Ascending aorta (tissue), 2 donors: Measurements from ENCODE around the gene FNDC11. TPM values are rescaled to one million over a fixed set of nuclear protein-coding genes. Genes with fewer than 3 reads are reported as not detected.

Source experiments
- DNase-seq, 2 donors: peaks; one replicate each; pipeline ENCODE4 v3.0.0-alpha.2; 2019; ENCODE audit warnings: low spot score in 2 of 2
- H3K27ac ChIP-seq, 2 donors: fragments of 200-600 bp; sonication (generic); one replicate each; pipeline ENCODE4 v1.5.1; 2016 to 2017; ENCODE audit warnings: mild to moderate bottlenecking in 1 of 2
- H3K27me3 ChIP-seq: fragments of 200-600 bp; sonication (generic); one replicate; pipeline ENCODE4 v1.5.1; 2017
- H3K36me3 ChIP-seq, 2 donors: fragments of 200-600 bp; sonication (generic); one replicate each; pipeline ENCODE4 v1.5.1; 2016
- H3K4me1 ChIP-seq, 2 donors: fragments of 200-600 bp; sonication (generic); one replicate each; pipeline ENCODE4 v1.5.1; 2016 to 2017; ENCODE audit warnings: mild to moderate bottlenecking in 1 of 2
- H3K4me3 ChIP-seq, 2 donors: fragments of 200-600 bp; sonication (generic); one replicate each; pipeline ENCODE4 v1.5.1; 2016 to 2017; ENCODE audit warnings: mild to moderate bottlenecking in 1 of 2
- H3K9me3 ChIP-seq, 2 donors: fragments of 200-600 bp; sonication (generic); one replicate each; pipeline ENCODE4 v1.5.1; 2016
- CTCF ChIP-seq, 3 experiments: fragments of 200-600 bp in 2 of 3; fragments of 450-650 bp in 1 of 3; sonication (generic) in 2 of 3; IDR thresholded peaks; one replicate each; pipeline ENCODE4 v1.5.1; 2016 to 2019; ENCODE audit warnings: antibody characterized with exemption in 3 of 3, mild to moderate bottlenecking in 1 of 3, moderate library complexity in 1 of 3
- intact Hi-C: fragments of 100-400 bp; cut with DNase I; formaldehyde crosslinking; loops from one replicate; pipeline ENCODE4 v1.15.1; 2023
- total RNA-seq: library from RNA; depleted of rRNA; stranded (reverse); fragments of >200 nt; gene quantifications from one replicate; pipeline ENCODE4 v1.1.0, GENCODE V29; 2016

FNDC11 gene
- total RNA-seq, 1 donor from 2014 or later = not detected

GRCh38 chr20:63574156-63574828 lies 20.3 kb downstream of the FNDC11 start, which contains the start of gene HELZ2:
HELZ2 (minus strand) TSS chr20:63574239; CDS start chr20:63572385, 1,854 bp downstream.
- Histone ChIP-seq H3K36me3 (peaks cover 0 to 6% of the 10 kb centered on the region in 2 donors), H3K4me3 (peak within 1 kb of the TSS; percentile 70 to 92), H3K4me1 (peaks cover 8 to 9% of the 10 kb centered on the region in 2 donors), H3K9me3 (no peaks in the 10 kb centered on the region), H3K27me3 (no peaks in the 10 kb centered on the region), H3K27ac (peak within 1 kb of the TSS; percentile 62 to 68)
- no peak for TF ChIP-seq CTCF (IDR thresholded peaks at IDR 0.05)
- peak in 1 of 2 donors; percentile 86 for DNase-seq
- intact Hi-C loops = loop anchor here (5.0 kb wide), 2 partner anchors 52 to 53 kb away; partner anchors contain the start of genes GMEB2 and PPDPF

DNA sequence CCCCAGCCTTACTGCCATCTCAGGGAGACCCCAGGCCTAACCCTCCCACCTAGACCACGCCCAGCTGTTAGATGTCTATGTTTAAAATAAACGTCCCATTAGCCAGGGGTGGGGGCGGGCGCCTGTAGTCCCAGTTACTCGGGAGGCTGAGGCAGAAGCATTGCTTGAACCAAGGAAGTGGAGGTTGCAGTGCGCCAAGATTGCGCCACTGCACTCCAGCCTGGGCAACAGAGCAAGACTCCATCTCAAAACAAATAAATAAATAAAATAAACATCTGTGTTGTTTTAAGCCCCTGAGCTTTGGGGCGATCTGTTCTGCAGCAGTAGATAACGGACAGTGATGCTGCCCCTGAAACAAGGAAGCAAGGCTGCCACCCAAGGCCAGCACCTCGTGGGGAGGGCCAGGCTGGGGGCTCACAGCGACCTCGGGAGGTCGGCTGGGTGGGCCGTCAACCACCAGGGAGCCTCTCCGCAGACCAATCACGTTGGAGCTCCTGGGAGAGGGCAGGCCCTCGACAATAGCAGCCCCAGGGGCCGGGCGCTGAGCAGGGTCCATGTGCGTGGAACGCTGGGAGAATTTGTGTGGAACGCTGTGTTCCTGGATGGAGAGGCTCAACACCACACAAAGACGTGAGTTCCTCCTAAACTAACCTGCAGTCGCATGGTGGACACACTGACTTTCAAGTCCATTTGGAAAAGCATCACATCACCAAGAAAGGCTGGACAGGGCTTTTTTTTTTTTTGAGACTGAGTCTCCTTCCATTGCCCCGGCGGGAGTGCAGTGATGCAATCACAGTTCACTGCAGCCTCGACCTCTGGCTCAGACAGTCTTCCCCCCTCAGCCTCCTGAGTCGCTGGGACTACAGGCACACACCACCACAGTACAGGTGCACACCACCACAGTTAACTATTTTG lies 21.1 kb downstream of the FNDC11 start:
- Histone ChIP-seq H3K4me1 (peaks cover 8 to 9% of the 10 kb centered on the region in 2 donors), H3K9me3 (no peaks in the 10 kb centered on the region), H3K27ac (no peak overlapping the region), H3K27me3 (no peaks in the 10 kb centered on the region), H3K36me3 (peaks cover 0 to 6% of the 10 kb centered on the region in 2 donors), H3K4me3 (peak overlapping the region in 1 of 2 donors; percentile 92)
- TF ChIP-seq CTCF (IDR thresholded peaks at IDR 0.05) = no peak
- intact Hi-C loops = loop anchor here (5.0 kb wide), 2 partner anchors 52 to 53 kb away; partner anchors contain the start of genes GMEB2 and PPDPF
- DNase-seq = no peak

- DNase-seq = no peak
- H3K36me3 ChIP-seq = peaks cover 0 to 6% of the 10 kb centered on the region in 2 donors
- no peak overlapping the region for H3K4me3 ChIP-seq
- intact Hi-C loops = no loop called here
- H3K4me1 ChIP-seq = peaks cover 8 to 9% of the 10 kb centered on the region in 2 donors
- TF ChIP-seq CTCF (IDR thresholded peaks at IDR 0.05) = no peak
- no peaks in the 10 kb centered on the region for H3K9me3 ChIP-seq
- no peaks in the 10 kb centered on the region for H3K27me3 ChIP-seq
- H3K27ac ChIP-seq = no peak overlapping the region
These were observed 22.4 kb downstream of the FNDC11 start for GRCh38 chr20:63576311-63576710.

DNA sequence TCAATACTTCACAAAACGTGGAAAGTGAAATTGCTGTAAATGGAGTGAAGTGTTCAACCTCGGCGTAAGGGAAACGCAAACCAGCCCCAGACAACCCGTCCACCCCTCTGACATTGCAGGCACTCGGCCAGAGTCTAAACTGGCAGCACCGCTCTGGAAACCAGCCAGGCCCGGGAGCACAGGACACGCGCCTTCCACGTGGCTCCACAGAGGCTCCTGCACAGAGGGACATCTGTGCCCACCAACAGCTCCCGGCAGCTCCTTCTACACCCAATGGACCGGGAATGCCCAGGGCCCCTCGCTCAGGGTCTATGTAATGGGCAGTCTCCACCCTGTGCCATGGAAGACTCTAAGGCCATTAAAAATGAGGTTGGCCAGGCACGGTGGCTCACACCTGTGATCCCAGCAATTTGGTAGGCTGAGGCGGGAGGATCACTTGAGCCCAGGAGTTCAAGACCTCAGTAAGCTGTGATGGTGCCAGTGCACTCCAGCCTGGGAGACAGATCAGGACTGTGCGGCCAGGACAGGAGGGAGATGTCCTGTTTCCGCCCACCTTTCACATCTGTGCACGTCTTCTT lies 23.4 kb downstream of the FNDC11 start:
- Histone ChIP-seq H3K4me1 (peaks cover 8 to 9% of the 10 kb centered on the region in 2 donors), H3K9me3 (no peaks in the 10 kb centered on the region), H3K27me3 (no peaks in the 10 kb centered on the region), H3K4me3 (no peak overlapping the region), H3K36me3 (peaks cover 0 to under 1% of the 10 kb centered on the region in 2 donors), H3K27ac (no peak overlapping the region)
- DNase-seq = no peak
- TF ChIP-seq CTCF (IDR thresholded peaks at IDR 0.05) = no peak
- intact Hi-C loops = no loop called here

DNA sequence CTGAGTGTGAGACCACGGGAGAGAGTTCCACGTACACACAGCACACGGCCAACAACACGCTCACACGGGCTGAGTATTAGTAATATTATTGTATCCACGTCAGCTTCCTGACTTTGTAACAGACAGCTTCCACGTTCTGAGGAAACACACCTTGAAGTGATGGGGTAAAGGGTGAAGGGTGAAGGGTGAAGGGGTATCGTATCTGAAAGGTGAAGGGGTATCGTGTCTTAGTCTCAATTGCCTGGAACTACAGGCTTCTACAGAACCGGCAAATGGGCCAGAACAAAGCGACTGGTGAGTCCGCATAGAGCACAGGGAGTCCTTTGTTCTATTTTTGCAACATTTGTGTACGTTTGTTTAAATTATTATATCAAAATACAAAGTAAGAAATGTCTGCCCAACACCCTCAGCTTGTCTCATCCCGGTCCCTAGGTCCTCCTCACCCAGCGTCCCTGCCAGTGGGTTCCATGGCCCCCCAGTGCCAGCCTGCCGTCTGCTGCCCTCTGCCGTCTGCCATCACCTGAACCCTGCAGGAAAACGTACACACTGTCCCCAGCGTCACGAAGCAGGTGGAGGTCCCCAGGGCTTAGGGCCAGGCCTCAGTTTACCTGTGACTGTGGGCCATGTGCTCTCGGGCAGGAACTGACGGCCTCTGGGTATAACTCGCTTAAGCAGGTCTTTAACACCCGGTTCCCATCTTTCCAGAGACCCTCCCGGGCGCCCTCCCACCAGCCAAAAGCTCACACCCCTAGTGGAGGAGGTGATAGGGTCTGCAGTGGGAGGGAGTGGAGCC lies 24.5 kb downstream of the FNDC11 start:
- Histone ChIP-seq H3K27me3 (no peaks in the 10 kb centered on the region), H3K4me1 (peaks cover 3 to 6% of the 10 kb centered on the region in 2 donors), H3K4me3 (no peak overlapping the region), H3K36me3 (no peaks in the 10 kb centered on the region), H3K9me3 (no peaks in the 10 kb centered on the region), H3K27ac (no peak overlapping the region)
- no peak for TF ChIP-seq CTCF (IDR thresholded peaks at IDR 0.05)
- intact Hi-C loops = no loop called here
- DNase-seq = no peak
